Dermis microvascular lymphatic vessel endothelial cell (primary cell): ENCODE data around the gene FAM171A2. TPM values are rescaled to one million over a fixed set of nuclear protein-coding genes. Genes with fewer than 3 reads are reported as not detected.

Source experiments
- DNase-seq, 2 donors: peaks; one replicate each; pipeline versions ENCODE4 v3.0.0 to v3.0.0-alpha.2; 2010; ENCODE audit warnings: low read depth in 2 of 2
- total RNA-seq: library from RNA; depleted of rRNA; stranded (reverse); fragments of >200 nt; gene quantifications from 2 replicates; pipeline ENCODE4 v1.2.1, GENCODE V29; 2014

The FAM171A2 gene
- total RNA-seq, 1 donor from 2014 or later: 3.9 TPM

DNA sequence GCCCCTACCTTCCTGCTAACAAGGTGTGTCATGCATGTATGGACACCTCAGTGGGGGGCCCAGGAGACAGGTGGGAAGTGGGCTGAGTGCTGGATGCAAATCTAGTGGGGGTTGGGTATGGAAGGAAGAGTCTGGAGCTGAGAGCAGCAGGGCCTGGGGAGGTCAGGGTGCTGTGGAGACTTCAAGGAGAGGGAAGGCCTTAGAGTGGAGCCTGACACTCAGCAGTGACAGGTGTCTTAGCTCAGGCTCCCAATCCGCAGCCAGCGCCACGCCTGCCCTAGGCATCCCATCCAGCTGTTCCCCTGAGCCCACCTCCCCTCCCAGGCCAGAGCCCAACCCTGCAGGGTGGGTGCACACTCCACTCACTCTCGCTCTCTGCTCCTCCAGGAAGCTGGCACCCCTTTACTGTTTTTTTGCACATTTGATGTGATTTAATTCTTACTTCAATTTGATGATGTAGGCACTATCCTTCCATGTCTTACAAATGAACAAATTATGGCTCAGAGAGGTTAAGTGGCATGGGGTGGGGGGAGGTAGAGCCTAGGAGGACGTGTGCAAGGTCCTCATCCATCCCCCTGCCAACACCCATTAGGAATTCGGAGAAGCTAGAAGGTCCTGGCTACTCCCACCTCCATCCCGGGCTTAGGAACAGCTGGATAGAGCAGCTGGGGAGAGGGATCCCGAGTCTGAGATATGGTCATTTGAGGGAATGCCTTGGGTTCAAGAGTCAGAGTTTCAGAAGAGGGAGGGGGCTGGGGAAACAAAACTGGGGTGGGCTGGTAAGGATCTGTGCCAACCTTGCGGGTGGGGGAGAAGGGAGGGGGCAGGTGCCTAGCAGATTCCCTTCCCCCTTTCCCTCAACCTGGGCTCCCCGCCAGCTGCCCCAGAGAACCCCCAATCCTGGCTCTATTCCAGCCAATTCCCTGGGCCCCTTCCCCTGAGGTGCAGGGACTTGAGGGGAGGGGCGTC is 2.1 kb downstream of the FAM171A2 start:
- DNase-seq: no peak

DNA sequence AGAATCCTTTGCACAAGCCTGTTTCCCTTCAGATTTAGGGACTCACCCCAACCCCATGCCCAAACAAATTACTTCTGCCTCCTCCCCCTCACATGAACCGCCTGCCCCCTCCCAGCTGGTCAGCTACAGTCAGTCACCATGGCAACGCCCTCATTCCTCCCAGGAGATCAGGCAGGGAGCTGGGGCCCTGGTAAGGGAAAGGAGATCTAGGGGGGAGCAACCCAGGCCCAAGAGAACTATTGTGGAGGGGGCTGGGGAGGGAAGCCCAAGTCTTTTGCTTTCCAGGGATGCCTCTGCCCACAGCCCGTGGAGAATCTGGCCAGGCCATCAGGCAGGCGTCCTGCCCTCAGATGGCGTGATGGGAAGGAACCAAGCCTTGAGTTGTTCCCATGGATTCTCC is 2.8 kb downstream of the FAM171A2 start:
- DNase-seq: no peak

DNA sequence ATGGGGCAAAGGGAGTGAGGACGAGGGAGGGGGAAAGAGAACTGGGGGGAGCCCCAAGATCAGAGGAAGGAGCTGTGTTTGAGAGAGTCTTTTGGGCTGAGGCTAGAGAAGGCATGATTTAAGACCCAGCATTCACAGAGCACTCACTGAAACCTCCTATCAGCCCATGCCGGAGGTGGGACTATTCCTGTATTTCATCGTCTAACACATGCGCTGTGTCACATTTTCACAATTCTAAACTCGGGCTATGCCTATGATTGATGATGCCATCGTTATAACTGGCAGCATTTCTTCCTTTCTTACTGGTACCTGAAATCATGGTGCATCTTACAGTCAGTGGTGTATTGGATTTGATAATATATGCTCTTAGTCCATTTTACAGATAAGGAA is 3.5 kb downstream of the FAM171A2 start:
- no peak for DNase-seq

DNA sequence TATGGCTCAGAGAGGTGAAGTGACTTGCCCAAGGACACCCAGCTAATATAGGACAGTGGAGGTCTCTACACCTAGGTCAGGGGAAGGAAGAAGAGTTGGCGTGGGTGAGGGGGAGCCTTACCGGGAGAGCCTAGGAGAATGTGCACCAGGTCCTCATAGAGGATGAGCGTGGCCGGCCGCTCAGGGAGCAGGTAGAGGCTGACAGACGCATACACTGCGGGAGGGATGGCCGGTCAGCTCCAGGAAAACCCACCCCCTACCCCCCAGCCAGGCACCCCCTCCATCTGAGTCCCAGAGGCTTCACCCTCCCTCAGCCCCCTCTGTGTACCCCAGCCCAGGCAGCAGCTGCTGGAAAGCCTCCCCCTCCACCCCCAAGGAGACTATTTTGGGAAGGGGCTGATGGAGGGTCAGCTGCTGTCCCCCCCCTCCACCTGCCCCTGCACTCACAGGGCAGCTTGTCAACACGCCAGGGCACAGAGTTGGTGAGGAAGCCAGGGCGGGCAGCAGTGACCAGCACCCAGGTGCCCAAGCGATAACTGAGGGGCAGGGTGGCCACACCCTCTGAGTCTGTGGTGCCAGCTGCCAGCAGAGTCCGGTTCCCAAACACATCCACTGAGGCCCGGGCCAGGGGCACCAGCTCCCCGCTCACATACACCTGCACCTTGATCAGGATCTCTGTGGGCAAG is 4.1 kb downstream of the FAM171A2 start:
- DNase-seq: no peak

DNA sequence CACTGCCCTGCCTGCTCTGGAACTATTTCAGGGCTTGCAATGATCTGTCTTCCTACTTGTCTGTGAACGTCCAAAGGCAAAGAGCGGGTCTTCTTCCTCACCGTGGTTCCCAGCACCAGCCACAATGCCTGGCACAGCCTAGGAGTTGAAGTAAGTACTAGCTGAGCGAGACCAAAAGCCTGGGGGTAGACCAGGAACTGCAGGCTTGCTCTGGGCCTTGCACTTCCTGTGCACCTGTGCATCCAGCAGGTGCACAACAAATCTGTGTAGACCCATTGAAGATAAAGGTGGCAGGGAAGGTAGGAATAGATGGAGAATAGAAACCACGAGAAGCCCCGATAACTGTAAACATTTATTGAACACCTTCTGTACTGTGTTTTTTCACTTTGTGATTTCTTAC is 4.6 kb downstream of the FAM171A2 start:
- DNase-seq: no peak

DNA sequence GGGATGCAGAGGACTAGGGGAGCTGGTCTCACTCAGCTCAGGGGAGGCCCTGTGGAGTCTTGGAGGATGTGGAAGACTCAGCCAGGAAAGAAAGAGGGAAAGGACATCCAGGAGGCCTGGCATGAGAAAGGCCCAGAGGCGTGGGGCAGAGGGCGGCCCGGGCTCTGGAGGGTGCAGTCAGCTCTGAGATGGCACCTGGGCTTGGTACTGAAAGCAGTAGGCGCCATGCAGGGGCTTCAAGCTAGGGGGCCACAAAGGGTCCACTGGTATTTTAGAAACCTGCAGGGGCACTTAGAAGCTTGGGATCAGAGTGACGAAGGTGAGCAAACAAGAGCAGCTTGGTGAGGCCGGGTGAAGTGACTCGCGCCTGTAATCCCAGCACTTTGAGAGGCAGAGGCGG is 5.6 kb downstream of the FAM171A2 start:
- DNase-seq: no peak

DNA sequence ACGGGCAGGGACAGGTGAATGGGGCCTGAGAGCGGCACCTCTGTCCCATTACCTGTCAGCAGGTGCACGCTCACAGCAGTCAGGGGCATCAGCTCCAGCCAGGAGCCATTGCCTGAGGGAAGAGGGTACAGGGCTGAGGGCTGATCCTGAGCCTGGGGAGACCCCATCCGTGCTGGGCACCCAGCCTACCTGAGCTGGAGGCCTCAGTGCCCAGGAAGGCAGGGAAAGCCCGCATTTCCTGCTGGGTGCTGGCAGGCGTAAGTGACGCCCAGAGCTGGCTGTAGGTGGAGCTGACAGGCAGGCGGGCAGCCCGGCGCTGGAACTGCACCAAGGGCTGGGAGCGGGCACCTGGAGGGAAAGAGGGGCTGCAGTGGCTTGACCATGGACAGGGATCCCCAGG is 7.4 kb downstream of the FAM171A2 start:
- no peak for DNase-seq

DNA sequence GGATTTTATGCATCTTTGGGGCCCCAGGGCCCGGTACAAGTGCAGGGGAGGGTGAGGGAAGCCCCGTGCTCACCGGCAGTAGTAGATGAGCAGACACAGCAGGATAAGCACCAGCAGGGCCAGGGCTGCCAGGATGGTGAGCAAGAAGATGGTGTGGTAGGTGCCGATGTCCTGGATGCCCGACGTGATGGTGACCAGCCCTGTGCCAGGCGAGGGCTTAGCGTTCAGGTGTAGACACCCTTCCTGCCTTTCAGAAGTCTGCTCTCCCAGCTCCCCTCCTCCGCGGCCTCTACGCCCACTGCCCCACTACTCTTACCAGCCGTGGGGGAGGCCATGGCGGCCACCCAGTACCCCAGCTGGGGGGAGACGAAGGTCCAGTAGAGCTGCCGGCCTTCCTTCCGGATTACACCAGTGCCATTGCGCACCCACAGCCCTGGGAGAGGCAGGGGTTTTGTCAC is 8.0 kb downstream of the FAM171A2 start:
- DNase-seq: no peak

DNA sequence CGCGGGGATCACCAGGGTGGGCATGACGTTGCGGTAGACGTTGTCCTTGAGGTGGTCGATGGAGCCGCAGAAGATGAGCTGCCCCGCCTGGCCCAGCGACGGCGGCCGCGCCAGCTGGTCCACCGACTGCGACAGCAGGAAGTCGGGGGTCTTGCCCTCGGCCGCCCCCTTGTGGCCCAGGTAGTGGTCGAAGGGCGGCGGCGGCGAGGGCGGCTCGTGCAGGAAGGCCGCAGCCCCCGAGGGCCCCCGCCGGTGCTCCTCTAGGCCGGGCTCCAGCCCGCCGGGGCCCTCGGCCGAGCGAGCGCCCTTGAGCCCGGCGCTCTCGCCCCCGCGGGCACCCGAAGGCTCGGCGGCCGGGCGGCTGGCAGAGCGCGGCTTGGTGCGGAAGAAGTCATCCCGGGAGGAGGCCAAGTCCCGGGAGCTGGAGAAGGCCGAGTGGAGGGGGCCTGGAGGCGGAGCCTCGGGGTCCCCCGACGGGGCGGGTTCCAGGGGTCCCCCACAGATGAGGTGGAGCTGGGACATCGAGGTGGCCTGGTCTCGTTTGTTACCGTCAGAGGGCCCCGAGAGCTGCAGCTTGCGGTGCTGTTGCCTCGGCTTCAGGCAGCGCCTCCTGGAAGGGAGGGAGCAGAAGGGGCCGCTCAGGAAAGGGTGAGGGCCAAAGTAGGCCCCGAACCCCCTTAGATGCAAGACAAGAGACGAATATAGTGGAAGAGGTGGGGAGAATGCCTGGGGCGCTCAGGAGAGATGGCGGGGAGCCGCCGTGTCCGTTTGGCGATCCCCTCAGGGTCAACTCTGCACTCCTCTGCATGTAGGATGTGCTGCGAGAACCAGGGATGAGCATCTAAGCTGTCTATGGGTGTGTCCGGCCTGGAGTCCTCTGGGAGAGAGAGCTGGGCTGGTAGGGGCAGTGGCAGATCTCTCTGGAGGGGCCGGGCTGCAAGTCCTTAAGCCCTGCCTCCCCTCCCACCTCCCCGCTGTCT is 8.8 kb downstream of the FAM171A2 start:
- no peak for DNase-seq

DNA sequence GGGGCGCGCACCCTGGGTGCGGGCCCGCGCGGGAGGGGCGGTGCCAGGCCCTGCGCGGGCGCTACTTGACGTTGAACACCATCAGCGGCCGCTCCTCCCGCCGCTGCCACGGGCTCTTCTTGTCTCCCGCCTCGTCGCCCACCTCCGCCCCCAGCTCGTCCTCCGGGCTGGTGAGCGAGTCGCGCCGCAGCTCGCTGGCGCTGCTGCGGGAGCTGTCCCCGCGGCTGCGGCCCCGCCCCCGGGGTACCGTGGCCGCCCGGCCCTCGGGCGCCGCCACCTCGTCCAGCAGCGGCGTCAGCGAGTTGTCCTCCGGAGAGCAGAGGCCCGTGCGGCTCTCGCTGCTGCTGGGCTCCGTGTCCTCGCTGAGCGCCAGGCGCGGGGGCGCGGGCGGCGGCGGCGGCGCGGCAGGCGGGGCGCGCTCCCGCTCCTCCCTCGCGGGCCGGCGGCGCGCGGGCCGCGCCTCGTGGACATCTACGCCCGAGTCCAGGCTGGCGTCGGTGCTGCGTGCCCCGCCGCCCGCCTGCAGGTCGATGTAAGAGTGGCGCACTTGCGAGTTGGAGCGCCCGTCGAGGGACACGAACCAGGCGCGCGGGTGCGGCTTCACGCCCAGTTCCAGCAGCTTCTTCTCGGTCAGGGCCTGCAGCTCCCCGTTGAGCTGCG is 9.9 kb downstream of the FAM171A2 start:
- no peak for DNase-seq

DNA sequence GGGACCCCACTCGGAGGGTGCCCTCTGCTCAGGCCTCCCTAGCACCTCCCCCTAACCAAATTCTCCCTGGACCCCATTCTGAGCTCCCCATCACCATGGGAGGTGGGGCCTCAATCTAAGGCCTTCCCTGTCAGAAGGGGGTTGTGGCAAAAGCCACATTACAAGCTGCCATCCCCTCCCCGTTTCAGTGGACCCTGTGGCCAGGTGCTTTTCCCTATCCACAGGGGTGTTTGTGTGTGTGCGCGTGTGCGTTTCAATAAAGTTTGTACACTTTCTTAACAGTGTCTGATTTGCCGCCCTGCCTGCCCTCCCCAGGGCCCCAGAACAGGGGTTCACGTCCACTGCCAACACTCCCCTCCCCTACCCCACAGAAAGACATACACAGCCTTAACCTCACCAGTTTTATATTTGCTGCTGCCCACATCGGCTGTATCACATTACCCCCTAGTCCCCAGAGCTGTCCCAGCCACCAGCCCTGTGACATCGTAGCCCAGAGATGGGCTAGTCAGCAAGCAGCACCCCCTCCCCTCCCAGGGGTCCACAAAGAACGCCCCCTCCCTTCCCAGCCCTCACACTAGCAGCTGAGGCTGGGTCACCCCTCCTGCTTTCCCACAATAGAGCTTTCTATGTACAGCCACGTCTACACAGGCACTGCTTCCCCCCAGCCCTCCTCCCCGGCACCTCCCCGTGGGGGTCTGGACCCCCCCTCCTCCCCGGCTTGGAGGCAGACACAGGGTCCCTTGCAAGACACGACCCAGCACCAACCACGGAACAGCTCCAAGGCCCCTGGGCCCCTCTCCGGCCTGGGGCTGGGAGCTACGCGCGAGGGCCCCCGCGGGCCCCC is 10.6 kb downstream of the FAM171A2 start:
- DNase-seq: no peak

DNA sequence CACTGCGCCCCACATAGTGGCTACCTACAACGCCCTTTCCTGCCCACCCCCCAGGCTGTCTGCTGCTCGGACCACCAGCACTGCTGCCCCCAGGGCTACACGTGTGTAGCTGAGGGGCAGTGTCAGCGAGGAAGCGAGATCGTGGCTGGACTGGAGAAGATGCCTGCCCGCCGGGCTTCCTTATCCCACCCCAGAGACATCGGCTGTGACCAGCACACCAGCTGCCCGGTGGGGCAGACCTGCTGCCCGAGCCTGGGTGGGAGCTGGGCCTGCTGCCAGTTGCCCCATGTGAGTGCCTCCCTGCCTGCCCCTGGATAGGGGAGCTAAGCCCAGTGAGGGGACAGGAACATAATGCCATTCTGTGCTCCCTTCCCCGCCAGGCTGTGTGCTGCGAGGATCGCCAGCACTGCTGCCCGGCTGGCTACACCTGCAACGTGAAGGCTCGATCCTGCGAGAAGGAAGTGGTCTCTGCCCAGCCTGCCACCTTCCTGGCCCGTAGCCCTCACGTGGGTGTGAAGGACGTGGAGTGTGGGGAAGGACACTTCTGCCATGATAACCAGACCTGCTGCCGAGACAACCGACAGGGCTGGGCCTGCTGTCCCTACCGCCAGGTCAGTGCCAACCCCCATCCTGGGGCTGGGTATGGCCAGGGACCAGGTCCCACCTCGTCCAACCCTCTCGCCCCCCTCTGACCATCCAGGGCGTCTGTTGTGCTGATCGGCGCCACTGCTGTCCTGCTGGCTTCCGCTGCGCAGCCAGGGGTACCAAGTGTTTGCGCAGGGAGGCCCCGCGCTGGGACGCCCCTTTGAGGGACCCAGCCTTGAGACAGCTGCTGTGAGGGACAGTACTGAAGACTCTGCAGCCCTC is 11.5 kb downstream of the FAM171A2 start:
- DNase-seq: no peak

DNA sequence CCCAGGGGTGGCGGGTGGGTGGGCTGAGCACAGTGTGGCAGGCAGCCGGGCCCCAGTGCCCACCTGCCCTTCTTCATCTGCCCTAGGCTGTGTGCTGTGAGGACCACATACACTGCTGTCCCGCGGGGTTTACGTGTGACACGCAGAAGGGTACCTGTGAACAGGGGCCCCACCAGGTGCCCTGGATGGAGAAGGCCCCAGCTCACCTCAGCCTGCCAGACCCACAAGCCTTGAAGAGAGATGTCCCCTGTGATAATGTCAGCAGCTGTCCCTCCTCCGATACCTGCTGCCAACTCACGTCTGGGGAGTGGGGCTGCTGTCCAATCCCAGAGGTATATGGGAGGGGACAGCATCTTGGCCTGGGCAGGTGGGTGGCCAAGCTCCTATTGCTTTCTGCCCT is 12.2 kb downstream of the FAM171A2 start:
- no peak for DNase-seq

DNA sequence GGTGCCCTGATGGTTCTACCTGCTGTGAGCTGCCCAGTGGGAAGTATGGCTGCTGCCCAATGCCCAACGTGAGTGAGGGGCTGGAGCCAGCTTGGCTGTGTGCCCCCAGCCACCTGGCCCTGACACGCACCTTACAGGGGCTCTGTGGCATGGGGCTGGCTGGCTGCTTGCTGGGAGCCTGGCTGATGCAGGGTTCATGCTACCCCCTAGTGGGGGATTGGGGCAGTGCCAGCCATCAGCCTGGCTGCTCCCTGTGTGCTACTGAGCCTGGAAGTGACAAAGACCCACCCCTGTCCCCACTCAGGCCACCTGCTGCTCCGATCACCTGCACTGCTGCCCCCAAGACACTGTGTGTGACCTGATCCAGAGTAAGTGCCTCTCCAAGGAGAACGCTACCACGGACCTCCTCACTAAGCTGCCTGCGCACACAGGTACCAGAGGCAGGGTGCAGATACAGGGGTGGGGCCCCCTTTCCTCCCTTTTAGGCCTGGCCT is 12.9 kb downstream of the FAM171A2 start:
- DNase-seq: peak; percentile 40 to 67

DNA sequence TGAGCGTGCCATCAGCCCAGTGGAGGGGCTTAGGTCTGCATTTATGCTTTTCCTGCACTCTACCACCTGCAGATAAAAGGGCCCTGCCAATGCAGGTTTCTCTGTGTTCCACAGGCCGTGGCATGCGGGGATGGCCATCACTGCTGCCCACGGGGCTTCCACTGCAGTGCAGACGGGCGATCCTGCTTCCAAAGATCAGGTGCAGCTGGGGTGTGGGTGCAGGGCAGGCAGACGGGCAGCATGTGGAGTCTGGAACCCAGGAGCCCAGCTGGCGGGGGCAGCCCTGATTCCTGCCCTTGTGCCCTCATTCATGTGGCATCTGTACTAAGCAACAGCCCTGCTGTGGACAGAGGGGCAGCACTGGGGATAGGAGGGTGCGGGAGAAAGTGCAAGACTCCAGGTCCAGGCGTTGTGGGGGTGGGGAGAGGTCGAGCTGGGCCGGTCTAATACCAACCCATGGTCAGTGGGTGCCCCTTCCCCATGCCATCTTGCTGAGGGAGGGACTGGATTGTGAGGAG is 14.0 kb downstream of the FAM171A2 start:
- DNase-seq: no peak

DNA sequence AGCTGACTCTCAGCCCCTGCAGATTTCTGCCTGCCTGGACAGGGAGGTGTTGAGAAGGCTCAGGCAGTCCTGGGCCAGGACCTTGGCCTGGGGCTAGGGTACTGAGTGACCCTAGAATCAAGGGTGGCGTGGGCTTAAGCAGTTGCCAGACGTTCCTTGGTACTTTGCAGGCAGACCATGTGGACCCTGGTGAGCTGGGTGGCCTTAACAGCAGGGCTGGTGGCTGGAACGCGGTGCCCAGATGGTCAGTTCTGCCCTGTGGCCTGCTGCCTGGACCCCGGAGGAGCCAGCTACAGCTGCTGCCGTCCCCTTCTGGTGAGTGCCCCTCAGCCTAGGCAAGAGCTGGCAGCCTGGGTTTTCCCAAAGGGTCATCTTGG is 14.7 kb downstream of the FAM171A2 start:
- no peak for DNase-seq

DNA sequence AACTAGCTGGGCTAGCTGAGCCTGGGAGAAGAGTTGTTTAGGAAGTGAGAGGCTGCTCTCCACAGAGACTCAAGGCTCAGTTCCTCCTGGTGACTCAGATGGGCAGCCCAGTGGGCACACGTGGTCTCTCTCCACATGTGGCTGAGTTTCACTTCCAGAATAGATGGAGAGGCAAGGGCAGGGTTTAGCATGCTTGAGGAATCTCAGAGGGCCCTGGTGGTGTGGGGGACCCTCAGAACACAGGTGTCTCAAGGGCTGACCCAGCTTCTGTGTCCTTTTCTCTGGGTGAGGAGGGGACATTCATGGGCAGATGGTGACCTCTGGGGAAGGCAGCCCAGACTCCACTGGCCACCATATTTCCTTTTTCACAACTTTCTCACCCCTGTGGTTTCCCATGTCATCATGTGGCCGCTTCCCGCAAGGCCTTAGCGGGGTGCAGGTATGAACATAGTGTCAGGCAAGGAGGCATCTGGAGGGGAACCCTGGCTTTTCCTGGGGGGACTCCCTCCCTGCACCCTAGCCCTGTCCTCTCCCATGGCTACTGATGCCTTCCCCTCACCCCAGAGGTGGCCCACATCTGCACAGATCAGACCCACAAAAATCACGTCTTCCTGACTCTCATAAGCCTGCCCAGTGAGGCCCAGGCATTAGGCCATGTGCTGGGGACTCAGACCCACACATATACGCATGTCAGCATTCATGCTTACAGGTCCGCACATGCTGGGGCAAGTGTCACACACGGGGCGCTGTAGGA is 15.2 kb downstream of the FAM171A2 start:
- DNase-seq: peak in 1 of 2 donors; percentile 43
